HL-60 (cell line): ENCODE results near the gene C11orf97.

ENCODE experiments used
- DNase-seq, 2 experiments: peaks; one replicate each; pipeline ENCODE4 v3.0.0-alpha.2; 2010 to 2020; ENCODE audit warnings: low read depth in 1 of 2, low spot score in 1 of 2
- H3K27ac ChIP-seq: fragments of 250-450 bp; sonication (Bioruptor Pico); replicated peaks from 2 replicates; pipeline ENCODE4 v1.5.1; 2020; ENCODE audit warnings: mild to moderate bottlenecking, moderate library complexity
- H3K27me3 ChIP-seq: fragments of 250-450 bp; sonication (Bioruptor Pico); 2 replicates; pipeline ENCODE4 v1.5.1; 2021; ENCODE audit warnings: mild to moderate bottlenecking, moderate library complexity; ENCODE audit not compliant: insufficient read depth, poor library complexity, severe bottlenecking
- H3K4me3 ChIP-seq: replicated peaks from 2 replicates; pipeline ENCODE4 v1.5.1; 2011; ENCODE audit warnings: mild to moderate bottlenecking, control low read depth, low read length; ENCODE audit not compliant: insufficient read depth
- CTCF ChIP-seq: IDR thresholded peaks from one replicate; pipeline ENCODE4 v1.5.1; 2011; ENCODE audit warnings: low read length, control low read depth, inconsistent platforms; ENCODE audit not compliant: insufficient read depth
- GABPA ChIP-seq: IDR thresholded peaks from 2 replicates; pipeline ENCODE4 v1.6.1; 2012; ENCODE audit warnings: low read depth
- POLR2AphosphoS5 ChIP-seq: IDR thresholded peaks from 2 replicates; pipeline ENCODE4 v1.6.1; 2012; ENCODE audit warnings: low read depth
- SPI1 ChIP-seq: IDR thresholded peaks from 2 replicates; pipeline ENCODE4 v1.6.1; 2012; ENCODE audit warnings: low read depth, mild to moderate bottlenecking, borderline replicate concordance
- long read RNA-seq: library from polyadenylated mRNA; unstranded; transcript quantifications from one replicate; pipeline ENCODE4 v2.0.0, GENCODE V29; 2020
- TF ChIP-seq, protein P1 (sequence below): IDR thresholded peaks from 2 replicates; pipeline ENCODE4 v1.6.1; 2012; ENCODE audit warnings: low read depth; ENCODE audit not compliant: insufficient replicate concordance

Gene C11orf97, protein sequence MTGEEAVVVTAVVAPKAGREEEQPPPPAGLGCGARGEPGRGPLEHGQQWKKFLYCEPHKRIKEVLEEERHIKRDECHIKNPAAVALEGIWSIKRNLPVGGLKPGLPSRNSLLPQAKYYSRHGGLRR
- long read RNA-seq = 0 reads

- Histone ChIP-seq H3K27me3 (no peaks in the 10 kb centered on the region), H3K4me3 (peak within 1 kb of the TSS; percentile 53), H3K27ac (no peak within 1 kb of the TSS)
- no peak for TF ChIP-seq POLR2AphosphoS5
- TF ChIP-seq GABPA = no peak
- TF ChIP-seq, protein P1, sequence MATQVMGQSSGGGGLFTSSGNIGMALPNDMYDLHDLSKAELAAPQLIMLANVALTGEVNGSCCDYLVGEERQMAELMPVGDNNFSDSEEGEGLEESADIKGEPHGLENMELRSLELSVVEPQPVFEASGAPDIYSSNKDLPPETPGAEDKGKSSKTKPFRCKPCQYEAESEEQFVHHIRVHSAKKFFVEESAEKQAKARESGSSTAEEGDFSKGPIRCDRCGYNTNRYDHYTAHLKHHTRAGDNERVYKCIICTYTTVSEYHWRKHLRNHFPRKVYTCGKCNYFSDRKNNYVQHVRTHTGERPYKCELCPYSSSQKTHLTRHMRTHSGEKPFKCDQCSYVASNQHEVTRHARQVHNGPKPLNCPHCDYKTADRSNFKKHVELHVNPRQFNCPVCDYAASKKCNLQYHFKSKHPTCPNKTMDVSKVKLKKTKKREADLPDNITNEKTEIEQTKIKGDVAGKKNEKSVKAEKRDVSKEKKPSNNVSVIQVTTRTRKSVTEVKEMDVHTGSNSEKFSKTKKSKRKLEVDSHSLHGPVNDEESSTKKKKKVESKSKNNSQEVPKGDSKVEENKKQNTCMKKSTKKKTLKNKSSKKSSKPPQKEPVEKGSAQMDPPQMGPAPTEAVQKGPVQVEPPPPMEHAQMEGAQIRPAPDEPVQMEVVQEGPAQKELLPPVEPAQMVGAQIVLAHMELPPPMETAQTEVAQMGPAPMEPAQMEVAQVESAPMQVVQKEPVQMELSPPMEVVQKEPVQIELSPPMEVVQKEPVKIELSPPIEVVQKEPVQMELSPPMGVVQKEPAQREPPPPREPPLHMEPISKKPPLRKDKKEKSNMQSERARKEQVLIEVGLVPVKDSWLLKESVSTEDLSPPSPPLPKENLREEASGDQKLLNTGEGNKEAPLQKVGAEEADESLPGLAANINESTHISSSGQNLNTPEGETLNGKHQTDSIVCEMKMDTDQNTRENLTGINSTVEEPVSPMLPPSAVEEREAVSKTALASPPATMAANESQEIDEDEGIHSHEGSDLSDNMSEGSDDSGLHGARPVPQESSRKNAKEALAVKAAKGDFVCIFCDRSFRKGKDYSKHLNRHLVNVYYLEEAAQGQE = no peak
- no peak for TF ChIP-seq CTCF
- TF ChIP-seq SPI1 = no peak
- DNase-seq = peak in 1 of 2 experiments; percentile 63
Measured at GRCh38 chr11:94511932-94512781, at the start of gene C11orf97. Gene C11orf97 (plus strand): TSS chr11:94512461. CDS start chr11:94512529, 68 bp downstream.

GRCh38 chr11:94469416-94469815 lies 42.8 kb upstream of the C11orf97 start:
- DNase-seq = no peak
- H3K27ac ChIP-seq = no peak overlapping the region
- no peak for TF ChIP-seq POLR2AphosphoS5
- TF ChIP-seq GABPA = no peak
- no peak overlapping the region for H3K4me3 ChIP-seq
- no peaks in the 10 kb centered on the region for H3K27me3 ChIP-seq

- no peak for TF ChIP-seq SPI1
- TF ChIP-seq GABPA = no peak
- no peak for TF ChIP-seq CTCF
- no peak for TF ChIP-seq POLR2AphosphoS5
- TF ChIP-seq, protein P1 = no peak
- Histone ChIP-seq H3K27ac (peak overlapping the region; percentile 36), H3K27me3 (no peaks in the 10 kb centered on the region), H3K4me3 (no peak overlapping the region)
- DNase-seq = peak in 1 of 2 experiments; percentile 79
Measured at GRCh38 chr11:94472916-94473799, 39.1 kb upstream of the C11orf97 start.
